GM19240 (cell line): Measurements from ENCODE around the gene USP6NL.

Experiments used
- DNase-seq: peaks from one replicate; pipeline ENCODE4 v3.0.0; 2011; ENCODE audit warnings: low spot score; ENCODE audit not compliant: insufficient read length

USP6NL gene

GRCh38 chr10:11594589-11595394 lies 16.7 kb downstream of the USP6NL start:
- DNase-seq: no peak

- DNase-seq: no peak
These were observed 17.8 kb downstream of the USP6NL start for GRCh38 chr10:11593612-11594011.

- DNase-seq: no peak
These were observed 21.7 kb downstream of the USP6NL start for GRCh38 chr10:11589738-11590137.

- no peak for DNase-seq
These were observed 22.4 kb downstream of the USP6NL start for GRCh38 chr10:11588873-11589574.

GRCh38 chr10:11587722-11588259 lies 23.7 kb downstream of the USP6NL start:
- DNase-seq: no peak

- no peak for DNase-seq
These were observed 25.3 kb downstream of the USP6NL start for GRCh38 chr10:11586170-11586569.

- DNase-seq: no peak
These were observed 30.2 kb downstream of the USP6NL start for GRCh38 chr10:11581213-11581612.

- no peak for DNase-seq
These were observed 31.6 kb downstream of the USP6NL start for GRCh38 chr10:11579885-11580284.

GRCh38 chr10:11578802-11579255 lies 32.6 kb downstream of the USP6NL start:
- DNase-seq: no peak

GRCh38 chr10:11576092-11576809 lies 35.2 kb downstream of the USP6NL start:
- DNase-seq: no peak

- DNase-seq: no peak
These were observed 38.0 kb downstream of the USP6NL start for GRCh38 chr10:11573497-11573896.

- DNase-seq: no peak
These were observed 40.7 kb downstream of the USP6NL start for GRCh38 chr10:11570751-11571150.

GRCh38 chr10:11569471-11569870 lies 42.0 kb downstream of the USP6NL start:
- no peak for DNase-seq

GRCh38 chr10:11568578-11568977 lies 42.9 kb downstream of the USP6NL start:
- no peak for DNase-seq

GRCh38 chr10:11564741-11565140 lies 46.7 kb downstream of the USP6NL start:
- no peak for DNase-seq

- DNase-seq: no peak
These were observed 47.5 kb downstream of the USP6NL start for GRCh38 chr10:11563936-11564335.

GRCh38 chr10:11562888-11563287 lies 48.6 kb downstream of the USP6NL start:
- no peak for DNase-seq

GRCh38 chr10:11560076-11560709 lies 51.3 kb downstream of the USP6NL start:
- no peak for DNase-seq

- DNase-seq: no peak
These were observed 53.5 kb downstream of the USP6NL start for GRCh38 chr10:11557967-11558366.

- no peak for DNase-seq
These were observed 53.9 kb downstream of the USP6NL start for GRCh38 chr10:11557513-11557912.

GRCh38 chr10:11555556-11555955 lies 55.9 kb downstream of the USP6NL start:
- no peak for DNase-seq
